GM10266 (cell line): Measurements from ENCODE around the gene WASF1.

Source experiments
- DNase-seq: peaks from one replicate; pipeline ENCODE4 v3.0.0; 2012; ENCODE audit errors: extremely low spot score
- TF ChIP-seq, protein P1 (sequence below): IDR thresholded peaks from 2 replicates; pipeline ENCODE4 v1.5.1; 2012; ENCODE audit warnings: mild to moderate bottlenecking, low read depth; ENCODE audit not compliant: control insufficient read depth, insufficient read depth; ENCODE audit errors: missing control alignments

Gene WASF1

DNA sequence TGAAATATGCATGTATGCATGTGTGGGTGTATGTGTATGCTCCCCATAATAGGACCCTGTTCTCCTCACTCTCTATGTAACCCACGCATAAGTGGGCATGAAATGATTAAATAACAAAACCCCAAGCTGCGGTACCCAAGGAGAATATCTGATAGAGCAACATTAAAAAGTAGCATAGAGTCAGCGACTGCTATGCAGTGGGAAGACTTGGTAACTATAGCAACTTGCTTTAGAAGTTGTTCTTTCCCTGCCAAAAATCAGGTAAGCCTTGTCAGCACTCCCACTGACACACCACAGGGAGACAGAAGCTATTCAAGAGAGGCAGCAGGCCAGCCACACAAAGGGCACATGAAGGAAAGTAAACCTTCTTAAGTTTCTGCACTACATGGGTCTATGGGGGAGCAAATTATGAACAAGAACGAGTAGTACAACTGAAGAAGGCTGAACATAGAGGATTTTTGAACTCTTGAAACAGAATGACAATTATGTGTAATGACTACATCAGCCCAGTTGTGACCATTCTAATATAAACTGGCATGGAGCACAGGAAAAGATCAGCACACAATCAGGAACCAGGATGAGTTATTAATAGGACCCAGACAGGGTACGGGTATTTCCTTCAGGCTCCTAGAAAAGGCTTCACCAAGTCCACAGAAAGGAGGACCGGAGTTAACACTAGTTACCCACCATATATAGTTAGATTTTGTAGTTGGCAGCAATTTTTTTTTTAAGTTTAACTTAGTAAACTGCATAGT, 111.5 kb downstream of the WASF1 start:
- DNase-seq = no peak
- TF ChIP-seq, protein P1, sequence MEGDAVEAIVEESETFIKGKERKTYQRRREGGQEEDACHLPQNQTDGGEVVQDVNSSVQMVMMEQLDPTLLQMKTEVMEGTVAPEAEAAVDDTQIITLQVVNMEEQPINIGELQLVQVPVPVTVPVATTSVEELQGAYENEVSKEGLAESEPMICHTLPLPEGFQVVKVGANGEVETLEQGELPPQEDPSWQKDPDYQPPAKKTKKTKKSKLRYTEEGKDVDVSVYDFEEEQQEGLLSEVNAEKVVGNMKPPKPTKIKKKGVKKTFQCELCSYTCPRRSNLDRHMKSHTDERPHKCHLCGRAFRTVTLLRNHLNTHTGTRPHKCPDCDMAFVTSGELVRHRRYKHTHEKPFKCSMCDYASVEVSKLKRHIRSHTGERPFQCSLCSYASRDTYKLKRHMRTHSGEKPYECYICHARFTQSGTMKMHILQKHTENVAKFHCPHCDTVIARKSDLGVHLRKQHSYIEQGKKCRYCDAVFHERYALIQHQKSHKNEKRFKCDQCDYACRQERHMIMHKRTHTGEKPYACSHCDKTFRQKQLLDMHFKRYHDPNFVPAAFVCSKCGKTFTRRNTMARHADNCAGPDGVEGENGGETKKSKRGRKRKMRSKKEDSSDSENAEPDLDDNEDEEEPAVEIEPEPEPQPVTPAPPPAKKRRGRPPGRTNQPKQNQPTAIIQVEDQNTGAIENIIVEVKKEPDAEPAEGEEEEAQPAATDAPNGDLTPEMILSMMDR = no peak

DNA sequence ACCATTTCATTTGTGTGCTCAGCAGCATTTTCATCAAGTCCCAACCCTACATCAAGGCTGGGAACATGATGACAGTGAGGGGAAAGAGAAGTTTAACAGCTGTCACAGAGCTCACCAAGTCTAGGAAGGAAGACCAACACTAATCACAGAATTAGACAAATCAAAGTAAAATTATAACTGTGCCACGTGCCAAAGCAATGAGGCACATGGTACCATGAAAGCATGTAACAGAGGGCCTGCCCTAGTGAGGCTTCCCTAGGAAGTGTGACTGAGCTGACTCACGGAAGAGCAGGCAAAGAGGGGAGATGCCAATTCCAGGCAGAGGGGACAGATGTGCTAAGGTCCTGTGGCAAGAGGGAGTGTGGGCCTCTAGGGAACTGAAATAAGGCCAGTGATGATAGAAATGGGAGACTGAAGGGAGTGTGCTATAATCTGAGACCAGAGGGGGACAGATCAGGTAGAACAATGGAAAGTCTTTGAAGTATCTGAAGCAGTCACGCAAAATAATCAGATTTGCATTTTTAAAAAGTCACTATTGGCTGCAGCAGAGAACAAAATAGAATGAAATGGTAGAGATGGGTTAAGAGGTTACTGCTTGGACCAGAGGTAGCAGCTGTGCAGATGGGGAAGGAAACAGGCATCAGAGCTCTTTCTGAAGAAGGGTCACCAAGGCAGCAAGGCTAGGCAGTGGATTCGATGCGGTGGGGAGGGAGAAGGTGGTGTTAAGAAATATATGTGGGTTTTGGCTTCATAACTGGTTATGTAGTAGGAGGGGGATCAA, 114.5 kb downstream of the WASF1 start:
- no peak for DNase-seq

DNA sequence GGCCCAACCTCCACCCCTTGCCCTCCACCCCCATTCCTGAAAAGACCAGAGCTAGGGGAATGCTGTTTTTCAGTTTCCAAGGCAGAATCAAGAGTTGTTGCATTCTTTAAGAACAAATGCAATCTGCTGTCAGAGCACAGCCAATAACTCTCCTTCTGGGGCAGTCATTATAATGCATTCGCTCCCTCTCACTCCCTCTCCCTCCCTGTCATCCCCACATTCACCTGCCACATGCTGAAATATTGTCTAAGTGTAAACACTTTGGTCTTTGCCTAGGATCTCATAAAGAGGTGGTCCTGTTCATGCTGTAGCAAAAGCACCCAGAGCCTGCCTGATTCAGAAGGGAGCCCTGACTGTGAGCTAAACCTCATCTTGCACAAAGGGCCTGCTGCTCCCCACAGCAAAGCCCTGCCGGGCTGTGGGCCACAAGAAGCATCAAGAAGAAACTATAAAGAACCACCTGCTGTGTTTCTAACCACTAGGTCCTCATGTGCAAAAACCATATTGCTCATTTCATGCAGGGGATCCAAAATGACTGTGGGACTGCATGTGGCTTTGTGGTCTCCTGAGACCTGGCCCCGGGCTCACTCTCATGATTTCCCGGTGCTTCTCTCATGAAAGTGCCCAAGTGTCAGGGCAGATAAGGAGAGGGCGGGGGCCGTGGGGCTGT, 115.7 kb downstream of the WASF1 start:
- no peak for DNase-seq
- TF ChIP-seq, protein P1 = no peak

More for the DNA sequence above, 114.5 kb downstream of the WASF1 start:
- TF ChIP-seq, protein P1 = no peak

DNA sequence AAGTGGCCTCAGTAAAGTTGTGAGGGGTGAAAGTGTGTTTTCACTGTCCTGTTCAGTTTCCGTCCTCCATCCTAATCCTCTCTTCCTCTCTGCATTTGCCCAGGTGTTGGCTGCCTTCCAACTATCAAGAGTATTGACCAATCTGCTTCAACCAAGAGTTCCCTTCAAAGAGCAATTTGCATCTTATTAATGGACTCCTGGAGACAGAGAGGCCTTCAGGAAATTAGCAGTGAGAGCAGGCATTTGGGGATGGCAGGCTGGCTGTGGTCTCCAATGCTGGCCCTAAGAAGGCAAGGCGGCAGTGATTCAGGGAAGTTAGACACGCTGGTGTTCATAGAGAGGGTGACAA, 124.1 kb downstream of the WASF1 start:
- DNase-seq = no peak
- TF ChIP-seq, protein P1 = no peak

DNA sequence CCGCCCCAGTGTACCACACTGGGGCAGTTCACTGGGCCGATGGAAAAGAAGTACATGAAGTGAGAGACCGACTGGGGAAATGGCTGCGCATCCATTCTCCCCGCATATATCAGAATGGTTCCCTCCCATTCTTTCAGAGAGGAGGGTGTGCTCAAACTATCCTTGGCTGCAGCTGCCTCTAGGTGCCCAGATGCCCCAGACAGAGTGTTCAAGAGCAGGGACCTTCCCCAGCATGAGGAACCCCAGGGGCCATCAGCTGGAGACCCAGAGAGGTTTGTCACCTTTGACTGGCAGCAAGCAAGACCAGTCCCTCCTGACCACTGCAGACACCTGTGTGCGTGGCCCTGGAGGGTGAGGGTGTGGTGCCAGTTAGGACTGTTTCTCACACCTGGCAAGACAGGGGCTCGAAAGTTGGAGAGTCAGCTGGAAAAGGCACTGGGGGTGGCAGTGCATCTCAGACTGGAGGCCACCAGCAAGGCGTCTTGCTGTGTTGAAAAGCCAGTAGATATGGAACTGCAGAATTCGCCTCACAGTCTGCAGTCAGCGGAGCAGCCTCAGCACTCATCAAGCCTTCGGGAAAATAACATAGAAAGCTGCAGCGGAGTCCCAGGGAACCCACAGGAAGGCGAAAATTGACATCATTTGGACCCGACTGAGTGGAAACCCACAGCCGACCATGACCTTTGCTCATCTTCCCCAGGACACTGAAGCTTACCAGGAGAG, 124.6 kb downstream of the WASF1 start:
- DNase-seq = no peak
- TF ChIP-seq, protein P1 = no peak

DNA sequence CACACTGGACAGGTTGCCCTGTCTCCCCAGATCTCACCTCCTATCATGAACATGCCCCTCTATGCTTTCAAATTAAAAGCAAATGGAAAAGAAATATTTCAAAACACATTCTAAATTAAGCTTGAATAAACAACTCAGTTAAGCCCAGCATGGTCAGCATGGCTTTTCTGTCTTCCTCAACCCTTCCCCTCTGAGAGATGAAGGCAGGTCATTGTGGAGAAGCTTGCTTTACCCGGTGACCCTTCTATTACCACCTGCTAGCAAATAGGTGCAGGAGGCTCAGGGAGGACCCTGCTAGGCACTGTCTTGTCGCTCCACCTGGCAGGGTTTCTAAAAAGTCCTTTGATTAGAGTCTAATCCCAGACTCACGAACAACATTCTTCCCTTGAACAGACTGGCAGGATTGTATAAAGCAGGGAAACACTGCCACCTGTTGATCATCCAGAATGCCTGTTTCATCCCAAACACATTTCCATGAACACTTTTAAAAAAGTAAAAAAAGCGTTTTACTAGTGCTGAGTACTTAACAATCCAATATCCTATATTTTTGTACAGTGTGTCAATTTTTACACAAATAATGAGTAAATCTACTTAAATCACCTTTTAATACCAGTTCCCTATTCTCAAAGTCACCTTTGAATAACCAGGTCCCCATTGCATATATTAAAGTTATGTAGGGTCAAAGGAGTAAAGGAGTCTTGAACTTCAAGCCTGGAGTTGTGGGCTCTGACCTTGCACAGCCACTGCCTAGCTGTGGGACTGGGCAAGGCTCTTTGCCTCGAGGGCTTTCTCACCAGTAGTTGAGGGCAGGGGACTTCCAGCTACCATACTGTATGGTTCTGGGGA, 125.9 kb downstream of the WASF1 start:
- TF ChIP-seq, protein P1 = peak; percentile 59
- peak; percentile 30 for DNase-seq
